HEK293T (cell line): ENCODE results near the gene CMTM1.

Experiments
- ARNT ChIP-seq: fragments of 450-650 bp; IDR thresholded peaks from 2 replicates; pipeline ENCODE4 v1.6.1; 2017; ENCODE audit warnings: mild to moderate bottlenecking
- BHLHE40 ChIP-seq: fragments of 450-650 bp; IDR thresholded peaks from 2 replicates; pipeline ENCODE4 v1.6.1; 2016; ENCODE audit warnings: mild to moderate bottlenecking, moderate library complexity, borderline replicate concordance
- ELF4 ChIP-seq: fragments of 450-650 bp; IDR thresholded peaks from 2 replicates; pipeline ENCODE4 v1.6.1; 2017; ENCODE audit warnings: antibody characterized with exemption
- FOXK2 ChIP-seq: fragments of 450-650 bp; IDR thresholded peaks from 2 replicates; pipeline ENCODE4 v1.6.1; 2016; ENCODE audit warnings: mild to moderate bottlenecking
- FOXM1 ChIP-seq: fragments of 450-650 bp; IDR thresholded peaks from 2 replicates; pipeline ENCODE4 v1.6.1; 2017; ENCODE audit warnings: mild to moderate bottlenecking, borderline replicate concordance
- HDGF ChIP-seq: fragments of 450-650 bp; IDR thresholded peaks from 2 replicates; pipeline ENCODE4 v1.6.1; 2017; ENCODE audit warnings: antibody characterized with exemption, borderline replicate concordance
- L3MBTL2 ChIP-seq: fragments of 450-650 bp; conservative IDR thresholded peaks from 2 replicates; pipeline ENCODE4 v1.6.1; 2016; ENCODE audit warnings: mild to moderate bottlenecking
- SP1 ChIP-seq: fragments of 450-650 bp; IDR thresholded peaks from 2 replicates; pipeline ENCODE4 v1.6.1; 2017
- SUZ12 ChIP-seq: fragments of 450-650 bp; IDR thresholded peaks from 2 replicates; pipeline ENCODE4 v1.6.1; 2016; ENCODE audit warnings: mild to moderate bottlenecking
- TARDBP ChIP-seq: fragments of 450-650 bp; IDR thresholded peaks from 2 replicates; pipeline ENCODE4 v1.6.1; 2016

DNA sequence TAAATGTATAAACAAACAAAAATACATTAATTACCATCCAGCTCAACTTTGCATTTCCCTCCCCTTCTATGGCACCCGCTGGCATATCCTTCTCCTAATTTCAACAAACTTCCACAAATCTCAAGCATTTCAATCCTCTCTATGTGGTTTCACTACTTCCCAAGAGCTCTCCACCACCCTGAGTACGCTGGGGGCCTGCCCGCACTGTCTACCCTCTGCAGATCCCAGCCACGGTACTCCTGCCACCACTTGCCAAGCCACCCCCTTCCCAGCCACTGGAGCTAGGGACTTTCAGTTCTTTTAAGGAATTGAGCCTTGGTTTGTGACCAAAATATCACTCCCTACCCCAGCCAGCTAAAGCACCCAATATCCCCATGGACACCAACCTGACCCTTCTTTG is 18.2 kb upstream of the CMTM1 start:
- no peak for TF ChIP-seq TARDBP
- no peak for TF ChIP-seq L3MBTL2
- TF ChIP-seq FOXK2, result no peak
- no peak for TF ChIP-seq BHLHE40
- no peak for TF ChIP-seq SP1
- no peak for TF ChIP-seq HDGF
- TF ChIP-seq ELF4, result no peak
- no peak for TF ChIP-seq ARNT
- no peak for TF ChIP-seq SUZ12
- no peak for TF ChIP-seq FOXM1
